Caco-2 (cell line): ENCODE data around the gene CYTH4. TPM values are rescaled to one million over a fixed set of nuclear protein-coding genes. Genes with fewer than 3 reads are reported as not detected.

Source experiments
- BruUV-seq: library from RNA; stranded (reverse); fragments of 400-500 nt; replicated peaks from 2 replicates; lab custom pipeline; 2021; lab: Mats Ljungman, UMichigan
- CTCF ChIA-PET: fragments of 300-600 bp; sonication (Branson Sonifier 250); formaldehyde crosslinking; loops from one replicate; lab custom pipeline; 2022; ENCODE audit warnings: antibody characterized with exemption; lab: Charles Lee
- POLR2A ChIA-PET: fragments of 300-600 bp; sonication (Branson Sonifier 250); formaldehyde crosslinking; loops from one replicate; lab custom pipeline; 2022; ENCODE audit warnings: antibody characterized with exemption; lab: Charles Lee
- DNase-seq, 2 experiments: peaks; one replicate each; pipeline versions ENCODE4 v3.0.0 to v3.0.0-alpha.2; 2020 to 2022
- H3K27me3 ChIP-seq: replicated peaks from 2 replicates; pipeline ENCODE4 v1.6.0; 2011; ENCODE audit warnings: low read length; ENCODE audit not compliant: control insufficient read depth, insufficient read depth
- H3K36me3 ChIP-seq: 2 replicates; pipeline ENCODE4 v1.5.1; 2011; ENCODE audit warnings: low read length; ENCODE audit not compliant: control insufficient read depth, insufficient read depth
- H3K4me1 ChIP-seq: fragments of 250-450 bp; sonication (Bioruptor Pico); 2 replicates; pipeline ENCODE4 v1.5.1; 2020; ENCODE audit warnings: mild to moderate bottlenecking
- H3K4me3 ChIP-seq: 2 replicates; pipeline ENCODE4 v1.5.1; 2011; ENCODE audit warnings: low read depth, mild to moderate bottlenecking, control low read depth, low read length
- H3K9me3 ChIP-seq: fragments of 250-450 bp; sonication (Bioruptor Pico); 2 replicates; pipeline ENCODE4 v1.5.1; 2020; ENCODE audit warnings: mild to moderate bottlenecking, moderate library complexity
- H3K27ac Mint-ChIP-seq: one replicate; pipeline ENCODE4 v1.8.0; 2022; ENCODE audit warnings: mixed read lengths; ENCODE audit not compliant: unreplicated experiment
- H3K27me3 Mint-ChIP-seq: one replicate; pipeline ENCODE4 v1.8.0; 2022; ENCODE audit warnings: mixed read lengths; ENCODE audit not compliant: insufficient read depth, unreplicated experiment
- H3K36me3 Mint-ChIP-seq: one replicate; pipeline ENCODE4 v1.8.0; 2022; ENCODE audit warnings: mild to moderate bottlenecking, mixed read lengths; ENCODE audit not compliant: insufficient read depth, unreplicated experiment
- H3K4me1 Mint-ChIP-seq: one replicate; pipeline ENCODE4 v1.8.0; 2022; ENCODE audit warnings: low read depth, mixed read lengths; ENCODE audit not compliant: unreplicated experiment
- H3K4me3 Mint-ChIP-seq: one replicate; pipeline ENCODE4 v1.8.0; 2022; ENCODE audit warnings: mild to moderate bottlenecking, moderate library complexity, mixed read lengths; ENCODE audit not compliant: unreplicated experiment
- H3K9me3 Mint-ChIP-seq: one replicate; pipeline ENCODE4 v1.8.0; 2022; ENCODE audit warnings: mixed read lengths; ENCODE audit not compliant: unreplicated experiment
- intact Hi-C: fragments of 100-400 bp; cut with micrococcal nuclease; formaldehyde crosslinking; loops from one replicate; pipeline ENCODE4 v1.10.0; 2022; ENCODE audit not compliant: unreplicated experiment
- total RNA-seq: library from RNA; stranded (reverse); gene quantifications from 2 replicates; pipeline ENCODE4 v1.2.3, GENCODE V29; 2022
- TF ChIP-seq, protein P1 (sequence below), 2 experiments: fragments of 200-600 bp in 1 of 2; IDR thresholded peaks; 1 replicate in 1 of 2; 2 replicates in 1 of 2; pipeline versions ENCODE4 v1.5.1 to v1.8.0; 2011 to 2022; ENCODE audit warnings: antibody characterized with exemption in 1 of 2, control low read depth in 1 of 2, inconsistent platforms in 1 of 2, low read depth in 1 of 2, low read length in 1 of 2, mild to moderate bottlenecking in 1 of 2, moderate library complexity in 1 of 2; ENCODE audit not compliant: insufficient read depth in 1 of 2, severe bottlenecking in 1 of 2, unreplicated experiment in 1 of 2

Gene CYTH4
- total RNA-seq, 1 experiment from 2014 or later: not detected

DNA sequence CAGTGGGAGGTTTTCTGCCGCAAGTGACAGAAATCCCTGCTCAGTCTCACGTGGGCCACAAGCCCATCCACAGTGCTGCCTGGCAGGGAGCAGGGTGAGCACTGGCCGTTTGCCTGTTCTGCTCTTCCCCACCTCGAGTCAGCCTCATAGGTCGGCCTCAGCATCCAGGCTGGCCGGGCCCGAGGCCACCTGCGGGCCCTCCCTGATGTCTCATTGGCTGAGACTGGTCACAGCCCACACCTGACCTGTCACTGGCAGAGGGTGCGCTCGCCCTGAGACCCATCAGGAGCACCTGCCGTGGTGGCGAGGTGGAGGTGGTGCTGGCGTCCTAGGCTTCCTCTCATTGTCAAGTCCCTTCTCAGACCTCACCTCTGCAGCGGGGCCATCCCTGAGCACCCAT lies 72.9 kb downstream of the CYTH4 start:
- peaks cover 14% of the 10 kb centered on the region for H3K4me1 ChIP-seq
- Mint-ChIP-seq H3K27me3 (no peaks in the 10 kb centered on the region), H3K4me1 (no peaks in the 10 kb centered on the region), H3K4me3 (no peak overlapping the region), H3K36me3 (no peaks in the 10 kb centered on the region), H3K9me3 (no peaks in the 10 kb centered on the region), H3K27ac (no peak overlapping the region)
- no peak for DNase-seq
- H3K4me3 ChIP-seq: no peak overlapping the region
- BruUV-seq: no TSS peak
- ChIA-PET POLR2A (no interaction called here), CTCF (no interaction called here)
- TF ChIP-seq, protein P1, sequence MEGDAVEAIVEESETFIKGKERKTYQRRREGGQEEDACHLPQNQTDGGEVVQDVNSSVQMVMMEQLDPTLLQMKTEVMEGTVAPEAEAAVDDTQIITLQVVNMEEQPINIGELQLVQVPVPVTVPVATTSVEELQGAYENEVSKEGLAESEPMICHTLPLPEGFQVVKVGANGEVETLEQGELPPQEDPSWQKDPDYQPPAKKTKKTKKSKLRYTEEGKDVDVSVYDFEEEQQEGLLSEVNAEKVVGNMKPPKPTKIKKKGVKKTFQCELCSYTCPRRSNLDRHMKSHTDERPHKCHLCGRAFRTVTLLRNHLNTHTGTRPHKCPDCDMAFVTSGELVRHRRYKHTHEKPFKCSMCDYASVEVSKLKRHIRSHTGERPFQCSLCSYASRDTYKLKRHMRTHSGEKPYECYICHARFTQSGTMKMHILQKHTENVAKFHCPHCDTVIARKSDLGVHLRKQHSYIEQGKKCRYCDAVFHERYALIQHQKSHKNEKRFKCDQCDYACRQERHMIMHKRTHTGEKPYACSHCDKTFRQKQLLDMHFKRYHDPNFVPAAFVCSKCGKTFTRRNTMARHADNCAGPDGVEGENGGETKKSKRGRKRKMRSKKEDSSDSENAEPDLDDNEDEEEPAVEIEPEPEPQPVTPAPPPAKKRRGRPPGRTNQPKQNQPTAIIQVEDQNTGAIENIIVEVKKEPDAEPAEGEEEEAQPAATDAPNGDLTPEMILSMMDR (IDR thresholded peaks at IDR 0.05; ENCODE audit: insufficient read depth in 1 of 2, low read depth in 1 of 2, low read length in 1 of 2, severe bottlenecking in 1 of 2, unreplicated experiment in 1 of 2): no peak
- no peaks in the 10 kb centered on the region for H3K27me3 ChIP-seq
- intact Hi-C loops: loop anchor here (2.0 kb wide), 1 partner anchor 78 kb away; no protein-coding TSS in a partner anchor
- H3K36me3 ChIP-seq: no peaks in the 10 kb centered on the region
- H3K9me3 ChIP-seq: no peaks in the 10 kb centered on the region

DNA sequence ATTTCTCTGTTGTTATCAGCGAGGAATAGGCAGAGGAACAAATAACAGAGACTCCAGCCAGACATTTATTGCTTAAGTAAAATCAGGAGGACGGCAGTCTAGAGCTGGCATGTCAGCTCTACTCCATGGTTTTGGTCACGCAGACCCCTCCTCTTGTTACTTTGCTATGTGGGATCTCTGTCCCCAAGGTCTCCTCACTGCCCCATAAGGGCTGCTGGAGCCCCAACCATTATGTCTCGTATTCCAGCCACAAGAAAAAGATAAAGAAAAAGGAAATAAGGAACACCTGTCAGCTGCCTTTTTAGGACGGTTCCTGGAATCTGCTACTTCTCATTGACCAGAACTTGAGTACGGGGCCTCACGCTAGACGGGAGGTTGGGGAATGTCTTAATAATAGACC lies 74.6 kb downstream of the CYTH4 start:
- Mint-ChIP-seq H3K4me1 (no peaks in the 10 kb centered on the region), H3K9me3 (no peaks in the 10 kb centered on the region), H3K4me3 (no peak overlapping the region), H3K27ac (no peak overlapping the region), H3K27me3 (no peaks in the 10 kb centered on the region), H3K36me3 (no peaks in the 10 kb centered on the region)
- H3K36me3 ChIP-seq: no peaks in the 10 kb centered on the region
- no TSS peak for BruUV-seq
- CTCF ChIA-PET: no interaction called here
- POLR2A ChIA-PET: no interaction called here
- H3K9me3 ChIP-seq: no peaks in the 10 kb centered on the region
- TF ChIP-seq, protein P1 (IDR thresholded peaks at IDR 0.05; ENCODE audit: insufficient read depth in 1 of 2, low read depth in 1 of 2, low read length in 1 of 2, severe bottlenecking in 1 of 2, unreplicated experiment in 1 of 2): no peak
- peaks cover 14% of the 10 kb centered on the region for H3K4me1 ChIP-seq
- no peaks in the 10 kb centered on the region for H3K27me3 ChIP-seq
- DNase-seq: no peak
- H3K4me3 ChIP-seq: no peak overlapping the region
- intact Hi-C loops: no loop called here

DNA sequence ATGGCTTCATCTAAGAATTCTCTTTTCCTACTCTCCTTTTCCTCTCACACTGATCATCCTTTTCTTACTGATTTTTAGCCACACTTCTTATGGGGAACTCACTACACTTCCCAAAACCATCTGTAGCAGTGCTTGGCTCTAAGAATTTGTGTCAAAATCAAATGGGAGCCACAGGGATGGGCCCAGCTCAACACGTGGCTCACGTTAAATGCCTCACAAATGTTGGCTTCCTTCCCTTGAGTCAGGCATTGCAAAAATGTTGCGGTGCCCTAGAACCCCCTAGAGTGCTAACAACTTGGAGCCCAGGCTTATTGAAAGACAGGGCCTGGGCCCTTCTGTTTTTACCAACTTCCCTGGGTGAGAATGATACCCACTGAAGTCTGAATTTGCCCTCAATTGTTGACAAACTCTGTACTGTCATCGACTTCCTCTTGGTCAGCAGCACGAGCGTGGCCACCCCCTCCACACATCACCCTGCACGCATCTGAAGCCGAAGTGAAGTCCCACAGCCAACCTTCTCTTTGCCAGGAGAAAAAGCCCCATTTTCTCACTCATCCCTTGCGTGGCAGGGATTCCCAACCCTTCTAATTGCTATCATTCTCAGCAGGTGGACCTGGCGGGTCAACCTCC lies 75.3 kb downstream of the CYTH4 start:
- H3K4me3 Mint-ChIP-seq: no peak overlapping the region

More for the DNA sequence above, 75.3 kb downstream of the CYTH4 start:
- no peaks in the 10 kb centered on the region for H3K27me3 Mint-ChIP-seq
- H3K36me3 ChIP-seq: no peaks in the 10 kb centered on the region
- DNase-seq: no peak
- no peaks in the 10 kb centered on the region for H3K9me3 ChIP-seq
- CTCF ChIA-PET: no interaction called here
- no peak overlapping the region for H3K27ac Mint-ChIP-seq
- no TSS peak for BruUV-seq
- H3K27me3 ChIP-seq: no peaks in the 10 kb centered on the region
- no peaks in the 10 kb centered on the region for H3K36me3 Mint-ChIP-seq
- intact Hi-C loops: no loop called here
- H3K9me3 Mint-ChIP-seq: no peaks in the 10 kb centered on the region
- H3K4me1 Mint-ChIP-seq: no peaks in the 10 kb centered on the region
- TF ChIP-seq, protein P1 (IDR thresholded peaks at IDR 0.05; ENCODE audit: insufficient read depth in 1 of 2, low read depth in 1 of 2, low read length in 1 of 2, severe bottlenecking in 1 of 2, unreplicated experiment in 1 of 2): no peak
- peaks cover 14% of the 10 kb centered on the region for H3K4me1 ChIP-seq
- H3K4me3 ChIP-seq: no peak overlapping the region
- POLR2A ChIA-PET: no interaction called here
